Measurements from ENCODE around the gene TERT. TPM values are rescaled to one million over a fixed set of nuclear protein-coding genes. Genes with fewer than 3 reads are reported as not detected.
"Not testable (repeated sequence)": the region's sequence is repeated elsewhere in the genome, so short reads cannot be mapped to it uniquely, and the experiment has no call there.

The TERT gene
- total and polyA plus RNA-seq, 10 of the 15 experiments (the other 5 are each of a cell fraction or from before 2014, with no cell fraction given): 0.08 to 21.5 (median 5.0) TPM

GRCh38 chr5:1343315-1343751 lies 48.5 kb upstream of the TERT start:
- Histone ChIP-seq H3K4me2 (ENCODE audit: control insufficient read depth, insufficient read depth) (peak overlapping the region; percentile 53), H3K36me3 (ENCODE audit: control insufficient read depth in 2 of 2, insufficient read depth in 2 of 2, low read length in 1 of 2) (peaks cover 12 to 18% of the 10 kb centered on the region in 2 experiments; a peak in 3 of 4 replicates), H4K20me1 (ENCODE audit: control insufficient read depth, insufficient read depth) (peaks cover 2% of the 10 kb centered on the region; the same call in 1 of the 2 replicates), H3K9ac (ENCODE audit: control insufficient read depth, insufficient read depth, low read length) (peak overlapping the region; percentile 87; the same call in 1 of the 2 replicates), H3K79me2 (ENCODE audit: control insufficient read depth, insufficient read depth, low read length) (peaks cover 19% of the 10 kb centered on the region), H3K27me3 (replicated peaks in 1 of 2; ENCODE audit: control insufficient read depth in 2 of 2, insufficient read depth in 2 of 2, low read length in 1 of 2) (no peaks in the 10 kb centered on the region), H3K4me1 (ENCODE audit: control insufficient read depth, insufficient read depth, low read length) (peaks cover 28% of the 10 kb centered on the region), H3K27ac (ENCODE audit: control insufficient read depth, insufficient read depth) (no peak overlapping the region), H2AFZ (ENCODE audit: control insufficient read depth, low read depth, low read length) (no peak overlapping the region), H3K9me3 (replicated peaks; ENCODE audit: control insufficient read depth, insufficient read depth, low read length) (no peaks in the 10 kb centered on the region), H3K4me3 (peak overlapping the region; percentile 89)
- in situ Hi-C loops (cut with MboI): no loop called here
- TF ChIP-seq NR2F1 (conservative IDR thresholded peaks at IDR 0.05) (0 out of 2 replicates have a peak, but pooled peaks have one; percentile 17), HDAC2 (IDR thresholded peaks at IDR 0.05) (no peak)
- intact Hi-C loops (cut with micrococcal nuclease; ENCODE audit: unreplicated experiment): loop anchor here (5.0 to 10.0 kb wide), 2 partner anchors 151 to 299 kb away; no protein-coding TSS in a partner anchor
- WGBS (ENCODE audit: insufficient coverage, insufficient replicate concordance, low lambda C conversion rate, missing lambda C conversion rate): 26% methylated on average over 9 of the region's 9 CpGs
- ChIA-PET SMC1A (ENCODE audit: uncharacterized antibody, unreplicated experiment) (interaction anchor here (0.5 to 1.4 kb wide), 5 partner anchors 19 to 250 kb away, joined by 3 to 4 read pairs (median 3); no protein-coding TSS in a partner anchor), CTCF (interaction anchor here (0.8 kb wide), 1 partner anchor 13 kb away, joined by 3 read pairs; no protein-coding TSS in a partner anchor), RAD21 (ENCODE audit: unreplicated experiment) (interaction anchor here (1.1 kb wide), 1 partner anchor 47 kb away, joined by 3 read pairs; no protein-coding TSS in a partner anchor), POLR2A (interaction anchor here (1.3 to 2.5 kb wide), 2 partner anchors 29 to 49 kb away, joined by 3 to 11 read pairs; partner anchors contain the start of gene TERT)
- ATAC-seq (peak; percentile 68), FAIRE-seq (no peak), DNase-seq (ENCODE audit: low read depth, low spot score) (no peak)
- BruUV-seq (replicated peaks): no TSS peak

GRCh38 chr5:1342711-1343110 lies 47.8 kb upstream of the TERT start:
- in situ Hi-C loops (cut with MboI); FAIRE-seq; H4K20me1 ChIP-seq (ENCODE audit: control insufficient read depth, insufficient read depth); H2AFZ ChIP-seq (ENCODE audit: control insufficient read depth, low read depth, low read length); BruUV-seq (replicated peaks); ATAC-seq; H3K9me3 ChIP-seq (replicated peaks; ENCODE audit: control insufficient read depth, insufficient read depth, low read length); H3K27me3 ChIP-seq (replicated peaks in 1 of 2; ENCODE audit: control insufficient read depth in 2 of 2, insufficient read depth in 2 of 2, low read length in 1 of 2); DNase-seq (ENCODE audit: low read depth, low spot score): not testable (repeated sequence)
- CTCF ChIA-PET: interaction anchor here (0.6 to 2.0 kb wide), 5 partner anchors 27 to 896 kb away, joined by 3 to 7 read pairs (median 4); no protein-coding TSS in a partner anchor
- peak overlapping the region; percentile 11; the same call in 1 of the 2 replicates for H3K9ac ChIP-seq (ENCODE audit: control insufficient read depth, insufficient read depth, low read length)
- H3K36me3 ChIP-seq (ENCODE audit: control insufficient read depth in 2 of 2, insufficient read depth in 2 of 2, low read length in 1 of 2): peaks cover 12 to 21% of the 10 kb centered on the region in 2 experiments; a peak in 3 of 4 replicates
- H3K27ac ChIP-seq (ENCODE audit: control insufficient read depth, insufficient read depth): peak overlapping the region; percentile 52
- POLR2A ChIA-PET: interaction anchor here (0.7 to 1.5 kb wide), 5 partner anchors 27 to 442 kb away, joined by 3 to 6 read pairs (median 3); partner anchors contain the start of gene TERT
- H3K4me3 ChIP-seq: peak overlapping the region; percentile 89; the same call in 1 of the 2 replicates
- intact Hi-C loops (cut with micrococcal nuclease; ENCODE audit: unreplicated experiment): loop anchor here (5.0 to 10.0 kb wide), 2 partner anchors 152 to 300 kb away; no protein-coding TSS in a partner anchor
- peaks cover 28% of the 10 kb centered on the region for H3K4me1 ChIP-seq (ENCODE audit: control insufficient read depth, insufficient read depth, low read length)
- RAD21 ChIA-PET (ENCODE audit: unreplicated experiment): interaction anchor here (1.5 kb wide), 1 partner anchor 31 kb away, joined by 3 read pairs; no protein-coding TSS in a partner anchor
- SMC1A ChIA-PET (ENCODE audit: uncharacterized antibody, unreplicated experiment): interaction anchor here (0.6 to 1.2 kb wide), 5 partner anchors 27 to 251 kb away, joined by 3 to 5 read pairs (median 4); no protein-coding TSS in a partner anchor
- H3K79me2 ChIP-seq (ENCODE audit: control insufficient read depth, insufficient read depth, low read length): peaks cover 19% of the 10 kb centered on the region
- peak overlapping the region; percentile 77 for H3K4me2 ChIP-seq (ENCODE audit: control insufficient read depth, insufficient read depth)
- 55% methylated on average over 14 of the region's 14 CpGs for WGBS (ENCODE audit: insufficient coverage, insufficient replicate concordance, low lambda C conversion rate, missing lambda C conversion rate)
